H9 (cell line): ENCODE measurements around the gene PRR5L. TPM values are rescaled to one million over a fixed set of nuclear protein-coding genes. Genes with fewer than 3 reads are reported as not detected.

Experiments used
- DNase-seq: peaks from one replicate; pipeline ENCODE4 v3.0.0-alpha.2; 2017
- H2AFZ ChIP-seq: one replicate; pipeline ENCODE4 v1.6.1; 2013; ENCODE audit warnings: mild to moderate bottlenecking, low read length, control low read depth, moderate library complexity
- H2AK5ac ChIP-seq: 2 replicates; pipeline ENCODE4 v1.6.1; 2013; ENCODE audit warnings: low read length, control low read depth, mixed read lengths; ENCODE audit not compliant: insufficient read length
- H2BK120ac ChIP-seq: one replicate; pipeline ENCODE4 v1.6.1; 2013; ENCODE audit warnings: low read depth, mild to moderate bottlenecking, low read length, control low read depth, inconsistent platforms; ENCODE audit not compliant: poor library complexity, severe bottlenecking
- H2BK12ac ChIP-seq: 2 replicates; pipeline ENCODE4 v1.6.1; 2013; ENCODE audit warnings: low read length, control low read depth, mixed read lengths, low read depth; ENCODE audit not compliant: insufficient read length
- H2BK15ac ChIP-seq: 2 replicates; pipeline ENCODE4 v1.6.1; 2013; ENCODE audit warnings: low read depth, low read length, control low read depth
- H2BK20ac ChIP-seq: one replicate; pipeline ENCODE4 v1.6.1; 2013; ENCODE audit warnings: low read depth, mild to moderate bottlenecking, low read length, control low read depth, inconsistent platforms; ENCODE audit not compliant: poor library complexity, severe bottlenecking
- H2BK5ac ChIP-seq: 2 replicates; pipeline ENCODE4 v1.6.1; 2013; ENCODE audit warnings: low read length, control low read depth, mixed read lengths; ENCODE audit not compliant: insufficient read length
- H3K14ac ChIP-seq: 2 replicates; pipeline ENCODE4 v1.6.1; 2013; ENCODE audit warnings: low read length, control low read depth; ENCODE audit not compliant: insufficient read depth
- H3K18ac ChIP-seq: 2 replicates; pipeline ENCODE4 v1.6.1; 2013; ENCODE audit warnings: low read depth, mild to moderate bottlenecking, mixed read lengths, low read length, control low read depth; ENCODE audit not compliant: insufficient read length
- H3K23ac ChIP-seq: 2 replicates; pipeline ENCODE4 v1.6.1; 2013; ENCODE audit warnings: low read length, control low read depth, mixed read lengths, low read depth; ENCODE audit not compliant: insufficient read length
- H3K23me2 ChIP-seq: 2 replicates; pipeline ENCODE4 v1.6.1; 2013; ENCODE audit warnings: low read depth, mild to moderate bottlenecking, mixed read lengths, low read length, control low read depth; ENCODE audit not compliant: insufficient read length, poor library complexity, severe bottlenecking
- H3K27ac ChIP-seq: 2 replicates; pipeline ENCODE4 v1.5.1; 2013; ENCODE audit warnings: low read length, control low read depth, mixed read lengths, low read depth; ENCODE audit not compliant: insufficient read length
- H3K27me3 ChIP-seq: 2 replicates; pipeline ENCODE4 v1.6.1; 2013; ENCODE audit warnings: low read length, control low read depth, inconsistent platforms; ENCODE audit not compliant: insufficient read depth
- H3K4ac ChIP-seq: 2 replicates; pipeline ENCODE4 v1.6.1; 2013; ENCODE audit warnings: low read depth, mild to moderate bottlenecking, control low read depth, inconsistent platforms, low read length, moderate library complexity
- H3K4me1 ChIP-seq: 2 replicates; pipeline ENCODE4 v1.6.1; 2013; ENCODE audit warnings: low read length, control low read depth, inconsistent platforms; ENCODE audit not compliant: insufficient read depth
- H3K4me2 ChIP-seq: 2 replicates; pipeline ENCODE4 v1.6.1; 2013; ENCODE audit warnings: low read length, control low read depth, mixed read lengths; ENCODE audit not compliant: insufficient read length, insufficient read depth
- H3K56ac ChIP-seq: 2 replicates; pipeline ENCODE4 v1.6.1; 2013; ENCODE audit warnings: low read depth, mild to moderate bottlenecking, mixed read lengths, low read length, control low read depth; ENCODE audit not compliant: insufficient read length
- H3K79me1 ChIP-seq: 2 replicates; pipeline ENCODE4 v1.6.1; 2013; ENCODE audit warnings: low read depth, mild to moderate bottlenecking, moderate library complexity, low read length, control low read depth, inconsistent platforms; ENCODE audit not compliant: insufficient read depth, poor library complexity, severe bottlenecking
- H3K79me2 ChIP-seq: 2 replicates; pipeline ENCODE4 v1.6.1; 2013; ENCODE audit warnings: low read length, control low read depth, inconsistent platforms; ENCODE audit not compliant: insufficient read depth
- H3K9ac ChIP-seq: 2 replicates; pipeline ENCODE4 v1.6.1; 2013; ENCODE audit warnings: low read length, control low read depth, mixed read lengths; ENCODE audit not compliant: insufficient read length; ENCODE audit errors: extremely low read depth
- H3K9me3 ChIP-seq: one replicate; pipeline ENCODE4 v1.6.1; 2013; ENCODE audit warnings: low read depth, low read length, inconsistent platforms; ENCODE audit not compliant: control insufficient read depth
- H3T11ph ChIP-seq: one replicate; pipeline ENCODE4 v1.6.1; 2013; ENCODE audit warnings: mild to moderate bottlenecking, low read length, control low read depth, inconsistent platforms
- H4K20me1 ChIP-seq: one replicate; pipeline ENCODE4 v1.6.1; 2013; ENCODE audit not compliant: control insufficient read depth, insufficient read length, insufficient read depth
- H4K5ac ChIP-seq: 2 replicates; pipeline ENCODE4 v1.6.1; 2013; ENCODE audit warnings: low read depth, mild to moderate bottlenecking, mixed read lengths, low read length, control low read depth; ENCODE audit not compliant: insufficient read length
- H4K8ac ChIP-seq: replicated peaks from 2 replicates; pipeline ENCODE4 v1.6.1; 2013; ENCODE audit warnings: low read length, control low read depth, mixed read lengths, low read depth; ENCODE audit not compliant: insufficient read length
- H4K91ac ChIP-seq: 2 replicates; pipeline ENCODE4 v1.6.1; 2013; ENCODE audit warnings: low read depth, mild to moderate bottlenecking, moderate library complexity, mixed read lengths, low read length, control low read depth; ENCODE audit not compliant: insufficient read length
- H3K27ac Mint-ChIP-seq, 3 experiments: 2 replicates in 2 of 3; 3 replicates in 1 of 3; pipeline ENCODE4 v1.8.0; 2020 to 2021; ENCODE audit warnings: mixed read lengths in 3 of 3, mild to moderate bottlenecking in 1 of 3, moderate library complexity in 1 of 3
- H3K27me3 Mint-ChIP-seq: 2 replicates; pipeline ENCODE4 v1.8.0; 2021; ENCODE audit warnings: low read depth, mild to moderate bottlenecking, moderate library complexity, mixed read lengths
- H3K36me3 Mint-ChIP-seq, 3 experiments: 2 replicates in 2 of 3; 3 replicates in 1 of 3; pipeline ENCODE4 v1.8.0; 2020 to 2021; ENCODE audit warnings: low read depth in 3 of 3, mixed read lengths in 3 of 3; ENCODE audit not compliant: insufficient read depth in 1 of 3
- H3K4me1 Mint-ChIP-seq, 2 experiments: 2 replicates each; pipeline ENCODE4 v1.8.0; 2020; ENCODE audit warnings: mixed read lengths in 2 of 2
- H3K4me3 Mint-ChIP-seq, 2 experiments: 2 replicates in 1 of 2; 3 replicates in 1 of 2; pipeline ENCODE4 v1.8.0; 2020 to 2021; ENCODE audit warnings: mild to moderate bottlenecking in 2 of 2, mixed read lengths in 2 of 2, moderate library complexity in 1 of 2
- H3K9me3 Mint-ChIP-seq, 2 experiments: 2 replicates in 1 of 2; 3 replicates in 1 of 2; pipeline ENCODE4 v1.8.0; 2020; ENCODE audit warnings: mild to moderate bottlenecking in 2 of 2, mixed read lengths in 2 of 2, moderate library complexity in 1 of 2
- WGBS: extraction: QIAGEN DNeasy Blood & Tissue Kit; methylation state at CpG from one replicate; pipeline ENCODE4 v1.1.7; 2013; ENCODE audit warnings: missing lambda C conversion rate, low lambda C conversion rate, mixed read lengths; ENCODE audit not compliant: insufficient read length; ENCODE audit errors: extremely low coverage; 5-methylcytosine and 5-hydroxymethylcytosine counted together
- total RNA-seq: library from RNA; stranded (reverse); gene quantifications from 2 replicates; pipeline ENCODE4 v1.2.1, GENCODE V29; 2021
- TF ChIP-seq, protein P1 (sequence below): fragments of 200-600 bp; sonication (generic); conservative IDR thresholded peaks from 3 replicates; pipeline ENCODE4 v1.8.0; 2021; ENCODE audit warnings: antibody characterized with exemption, mild to moderate bottlenecking

The PRR5L gene
- total RNA-seq, 1 experiment from 2014 or later: 5.6 TPM

GRCh38 chr11:36308577-36308976 is 12.5 kb downstream of the PRR5L start:
- Histone ChIP-seq H3K23me2 (no peaks in the 10 kb centered on the region), H3K79me1 (no peaks in the 10 kb centered on the region), H4K91ac (no peak overlapping the region), H2BK5ac (no peak overlapping the region), H2AFZ (no peak overlapping the region), H4K8ac (no peak overlapping the region), H3T11ph (no peak overlapping the region), H3K9ac (no peak overlapping the region), H2BK12ac (no peak overlapping the region), H3K27me3 (no peaks in the 10 kb centered on the region), H3K4me2 (no peak overlapping the region), H3K4me1 (no peaks in the 10 kb centered on the region), H4K20me1 (no peaks in the 10 kb centered on the region), H2BK15ac (no peak overlapping the region), H3K9me3 (no peaks in the 10 kb centered on the region), H2AK5ac (no peak overlapping the region), H3K14ac (no peak overlapping the region), H3K27ac (no peak overlapping the region), H3K56ac (no peak overlapping the region), H4K5ac (no peak overlapping the region), H3K23ac (no peak overlapping the region), H2BK20ac (no peak overlapping the region), H3K4ac (no peak overlapping the region), H3K18ac (no peak overlapping the region), H3K79me2 (no peaks in the 10 kb centered on the region), H2BK120ac (no peak overlapping the region)
- DNase-seq: no peak
- H3K27ac Mint-ChIP-seq: no peak overlapping the region
- no peaks in the 10 kb centered on the region for H3K4me1 Mint-ChIP-seq
- no CpG with 5 or more reads among the region's 1 CpG for WGBS
- peaks cover 2 to 3% of the 10 kb centered on the region in 2 experiments; a peak in 2 of 5 replicates for H3K9me3 Mint-ChIP-seq
- H3K36me3 Mint-ChIP-seq: no peaks in the 10 kb centered on the region
- H3K4me3 Mint-ChIP-seq: no peak overlapping the region
- TF ChIP-seq, protein P1, sequence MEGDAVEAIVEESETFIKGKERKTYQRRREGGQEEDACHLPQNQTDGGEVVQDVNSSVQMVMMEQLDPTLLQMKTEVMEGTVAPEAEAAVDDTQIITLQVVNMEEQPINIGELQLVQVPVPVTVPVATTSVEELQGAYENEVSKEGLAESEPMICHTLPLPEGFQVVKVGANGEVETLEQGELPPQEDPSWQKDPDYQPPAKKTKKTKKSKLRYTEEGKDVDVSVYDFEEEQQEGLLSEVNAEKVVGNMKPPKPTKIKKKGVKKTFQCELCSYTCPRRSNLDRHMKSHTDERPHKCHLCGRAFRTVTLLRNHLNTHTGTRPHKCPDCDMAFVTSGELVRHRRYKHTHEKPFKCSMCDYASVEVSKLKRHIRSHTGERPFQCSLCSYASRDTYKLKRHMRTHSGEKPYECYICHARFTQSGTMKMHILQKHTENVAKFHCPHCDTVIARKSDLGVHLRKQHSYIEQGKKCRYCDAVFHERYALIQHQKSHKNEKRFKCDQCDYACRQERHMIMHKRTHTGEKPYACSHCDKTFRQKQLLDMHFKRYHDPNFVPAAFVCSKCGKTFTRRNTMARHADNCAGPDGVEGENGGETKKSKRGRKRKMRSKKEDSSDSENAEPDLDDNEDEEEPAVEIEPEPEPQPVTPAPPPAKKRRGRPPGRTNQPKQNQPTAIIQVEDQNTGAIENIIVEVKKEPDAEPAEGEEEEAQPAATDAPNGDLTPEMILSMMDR: no peak
- H3K27me3 Mint-ChIP-seq: peaks cover 8% of the 10 kb centered on the region
